Lung (tissue), 12 donors: ENCODE measurements around the gene HS6ST3. TPM values are rescaled to one million over a fixed set of nuclear protein-coding genes. Genes with fewer than 3 reads are reported as not detected.
"Not testable (repeated sequence)": the region's sequence is repeated elsewhere in the genome, so short reads cannot be mapped to it uniquely, and the experiment has no call there.

ENCODE experiments used
- ATAC-seq: fragments of 200-7000 bp; cut with Tn5 transposase; one replicate; pipeline ENCODE4 v1.9.1; 2020; ENCODE audit warnings: moderate number of reproducible peaks; ENCODE audit not compliant: insufficient read depth, low FRiP score
- DNase-seq, 3 donors: peaks; one replicate each; pipeline ENCODE4 v3.0.0-alpha.2; 2013 to 2017
- H3K27ac ChIP-seq, 2 donors: one replicate each; pipeline ENCODE4 v1.5.1; 2013; ENCODE audit warnings: mild to moderate bottlenecking in 2 of 2, moderate library complexity in 2 of 2, control low read depth in 1 of 2, inconsistent platforms in 1 of 2, low read depth in 1 of 2, low read length in 1 of 2
- H3K27me3 ChIP-seq, 3 donors: one replicate each; pipeline ENCODE4 v1.5.1; 2013; ENCODE audit warnings: low read length in 2 of 3; ENCODE audit not compliant: control insufficient read depth in 3 of 3, insufficient read depth in 3 of 3
- H3K36me3 ChIP-seq, 4 donors: one replicate each; pipeline ENCODE4 v1.5.1; 2013; ENCODE audit warnings: low read length in 4 of 4, mild to moderate bottlenecking in 1 of 4, moderate library complexity in 1 of 4; ENCODE audit not compliant: control insufficient read depth in 4 of 4, insufficient read depth in 4 of 4
- H3K4me1 ChIP-seq, 5 donors: one replicate each; pipeline ENCODE4 v1.5.1; 2013; ENCODE audit warnings: low read length in 5 of 5, mild to moderate bottlenecking in 2 of 5, moderate library complexity in 1 of 5; ENCODE audit not compliant: control insufficient read depth in 5 of 5, insufficient read depth in 5 of 5
- H3K4me3 ChIP-seq: one replicate; pipeline ENCODE4 v1.5.1; 2013; ENCODE audit warnings: mild to moderate bottlenecking, control low read depth, moderate library complexity
- H3K9ac ChIP-seq, 2 donors: one replicate each; pipeline ENCODE4 v1.5.1; 2013; ENCODE audit warnings: low read length in 2 of 2, control low read depth in 1 of 2; ENCODE audit not compliant: insufficient read depth in 1 of 2
- H3K9me3 ChIP-seq, 4 donors: one replicate each; pipeline ENCODE4 v1.5.1; 2013; ENCODE audit warnings: low read length in 3 of 4, mild to moderate bottlenecking in 1 of 4, moderate library complexity in 1 of 4; ENCODE audit not compliant: control insufficient read depth in 4 of 4, insufficient read depth in 3 of 4
- WGBS, 2 donors: extraction: QIAGEN DNeasy Blood & Tissue Kit; methylation state at CpG; one replicate each; pipeline ENCODE4 v1.1.7; 2013; 5-methylcytosine and 5-hydroxymethylcytosine counted together
- polyA plus RNA-seq, 2 donors: library from polyadenylated mRNA; stranded (reverse); fragments of 200-250 nt; gene quantifications; one replicate each; pipeline ENCODE4 v1.2.1, GENCODE V29; 2013
- total RNA-seq, 2 donors: library from RNA; depleted of rRNA in 1 of 2; stranded (reverse); fragments of >200 nt in 1 of 2; gene quantifications; one replicate each; pipeline ENCODE4 v1.2.1, GENCODE V29; 2014 to 2021
- TF ChIP-seq, protein P1 (sequence below): IDR thresholded peaks from 2 replicates; pipeline ENCODE4 v1.5.1; 2012; ENCODE audit warnings: mild to moderate bottlenecking; ENCODE audit errors: control extremely low read depth, extremely low read depth
- donor health status: control.
- donor health status: control.
- donor health status: Bipolar disorder and iron deficiency.
- donor health status: healthy.
- donor health status: DM: yes; HTN: yes; CAD: no.

Gene HS6ST3
- total and polyA plus RNA-seq, 4 donors: 0.01 to 0.17 (median 0.04) TPM

DNA sequence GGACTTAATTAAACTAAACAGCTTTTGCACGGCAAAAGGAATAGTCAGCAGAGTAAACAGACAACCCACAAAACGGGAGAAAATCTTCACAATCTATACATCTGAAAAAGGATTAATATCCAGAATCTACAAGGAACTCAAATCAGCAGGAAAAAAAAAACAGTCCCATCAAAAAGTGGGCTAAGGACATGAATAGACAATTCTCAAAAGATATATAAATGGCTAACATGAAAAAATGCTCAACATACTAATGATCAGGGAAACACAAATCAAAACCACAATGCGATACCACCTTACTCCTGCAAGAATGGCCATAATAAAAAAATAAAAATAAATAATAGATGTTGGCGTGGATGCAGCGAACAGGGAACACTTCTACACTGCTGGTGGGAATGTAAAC is 38.4 kb upstream of the HS6ST3 start:
- H3K36me3 ChIP-seq, H3K4me3 ChIP-seq, ATAC-seq, DNase-seq, H3K27me3 ChIP-seq, H3K4me1 ChIP-seq, H3K9ac ChIP-seq, H3K9me3 ChIP-seq, H3K27ac ChIP-seq: not testable (repeated sequence)
- 97 to 99% methylated on average over 5 of the region's 5 CpGs for WGBS, 2 donors

DNA sequence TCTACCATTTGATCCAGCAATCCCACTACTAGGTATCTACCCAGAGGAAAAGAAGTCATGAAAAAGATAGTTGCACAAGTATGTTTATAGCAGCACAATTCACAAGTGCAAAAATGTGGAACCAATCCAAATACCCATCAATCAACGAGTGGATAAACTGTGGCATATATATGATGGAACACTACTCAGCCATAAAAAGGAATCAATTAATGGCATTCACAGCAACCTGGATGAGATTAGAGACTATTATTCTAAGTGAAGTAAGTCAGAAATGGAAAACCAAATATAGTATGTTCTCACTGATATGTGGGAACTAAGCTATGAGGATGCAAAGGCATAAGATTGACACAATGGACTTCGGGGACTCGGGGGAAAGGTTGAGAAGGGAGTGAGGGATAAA is 38.0 kb upstream of the HS6ST3 start:
- not testable (repeated sequence) for H3K9me3 ChIP-seq, H3K27ac ChIP-seq, H3K27me3 ChIP-seq, H3K9ac ChIP-seq, H3K4me3 ChIP-seq, H3K36me3 ChIP-seq, H3K4me1 ChIP-seq, ATAC-seq
- WGBS, 2 donors: 92 to 93% methylated on average over 3 of the region's 3 CpGs
- peak in 1 of 3 donors; percentile 4 for DNase-seq

DNA sequence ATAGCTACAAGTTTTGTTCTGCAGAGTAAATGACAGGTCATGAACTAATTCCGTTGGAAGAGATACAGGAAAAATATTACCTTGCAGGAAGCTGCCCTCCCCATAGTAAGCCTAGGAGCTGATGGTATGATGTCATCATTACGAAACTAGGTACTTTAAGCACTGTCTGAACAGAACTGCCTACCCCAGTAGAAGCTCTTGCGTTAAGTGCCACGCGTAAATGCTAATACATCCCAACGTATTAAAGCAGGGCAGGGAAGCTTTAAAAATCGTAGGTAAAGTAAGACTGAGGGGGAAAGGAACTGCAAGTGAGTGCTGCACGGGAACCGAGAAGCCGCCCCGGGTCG is 37.3 kb upstream of the HS6ST3 start:
- WGBS, 2 donors: 1 to 2% methylated on average over 12 of the region's 12 CpGs
- TF ChIP-seq, protein P1, sequence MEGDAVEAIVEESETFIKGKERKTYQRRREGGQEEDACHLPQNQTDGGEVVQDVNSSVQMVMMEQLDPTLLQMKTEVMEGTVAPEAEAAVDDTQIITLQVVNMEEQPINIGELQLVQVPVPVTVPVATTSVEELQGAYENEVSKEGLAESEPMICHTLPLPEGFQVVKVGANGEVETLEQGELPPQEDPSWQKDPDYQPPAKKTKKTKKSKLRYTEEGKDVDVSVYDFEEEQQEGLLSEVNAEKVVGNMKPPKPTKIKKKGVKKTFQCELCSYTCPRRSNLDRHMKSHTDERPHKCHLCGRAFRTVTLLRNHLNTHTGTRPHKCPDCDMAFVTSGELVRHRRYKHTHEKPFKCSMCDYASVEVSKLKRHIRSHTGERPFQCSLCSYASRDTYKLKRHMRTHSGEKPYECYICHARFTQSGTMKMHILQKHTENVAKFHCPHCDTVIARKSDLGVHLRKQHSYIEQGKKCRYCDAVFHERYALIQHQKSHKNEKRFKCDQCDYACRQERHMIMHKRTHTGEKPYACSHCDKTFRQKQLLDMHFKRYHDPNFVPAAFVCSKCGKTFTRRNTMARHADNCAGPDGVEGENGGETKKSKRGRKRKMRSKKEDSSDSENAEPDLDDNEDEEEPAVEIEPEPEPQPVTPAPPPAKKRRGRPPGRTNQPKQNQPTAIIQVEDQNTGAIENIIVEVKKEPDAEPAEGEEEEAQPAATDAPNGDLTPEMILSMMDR: no peak
- H3K4me3 ChIP-seq: peak overlapping the region; percentile 93
- peak overlapping the region; percentile 69 to 88 for H3K27ac ChIP-seq
- H3K36me3 ChIP-seq: peaks cover 0 to 4% (median 0%) of the 10 kb centered on the region in 4 donors
- H3K4me1 ChIP-seq: peaks cover 0 to 3% (median 0%) of the 10 kb centered on the region in 5 donors
- H3K9me3 ChIP-seq: no peaks in the 10 kb centered on the region
- H3K27me3 ChIP-seq: peaks cover 0 to 2% (median 0%) of the 10 kb centered on the region in 3 donors
- ATAC-seq (peak; percentile 36), DNase-seq (peak in 2 of 3 donors; percentile 39 to 60)
- H3K9ac ChIP-seq: peak overlapping the region; percentile 69 to 84

DNA sequence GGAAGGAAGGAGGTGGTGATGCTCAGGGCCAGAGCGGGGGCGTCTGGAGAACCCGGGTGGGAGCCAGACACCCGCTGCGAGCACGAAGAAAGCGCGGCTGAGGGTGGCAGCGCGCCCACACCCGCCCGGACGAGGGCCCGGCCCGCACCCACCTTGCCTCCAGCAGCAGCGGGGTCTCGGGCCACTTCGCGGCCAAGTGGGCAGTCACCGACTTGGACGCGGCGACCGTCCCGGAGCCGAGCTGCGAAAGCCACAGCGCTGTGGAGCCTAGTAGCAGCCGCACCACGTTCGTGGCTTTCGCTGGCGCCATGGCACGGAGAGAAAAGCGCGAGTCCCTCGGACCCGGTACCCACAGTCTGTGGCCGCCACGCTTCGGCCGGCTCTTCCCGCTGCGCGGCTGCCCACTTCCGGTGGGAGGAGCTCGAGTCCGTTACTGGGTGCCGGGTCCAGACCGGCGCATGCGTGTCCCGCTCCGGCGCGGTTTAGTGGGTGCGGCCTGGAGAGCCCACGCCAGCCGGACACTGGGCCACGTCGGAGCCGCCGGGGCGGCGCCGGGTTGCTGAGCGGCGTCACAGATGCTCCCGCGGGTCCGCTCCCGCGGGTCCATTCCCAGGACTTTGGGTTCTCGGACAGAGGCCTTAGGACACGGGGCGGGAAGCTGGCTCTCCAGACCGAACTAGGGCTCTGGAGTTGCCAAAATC is 36.8 kb upstream of the HS6ST3 start, which contains the start of gene UGGT2:
TSS of gene UGGT2 (minus strand) at position 399 of the 701 bp plus-strand sequence. CDS start at position 310, 89 bp downstream.
- Histone ChIP-seq H3K36me3 (peaks cover 0 to 4% (median 0%) of the 10 kb centered on the region in 4 donors), H3K4me3 (peak within 1 kb of the TSS; percentile 93), H3K4me1 (peaks cover 0 to 3% (median 0%) of the 10 kb centered on the region in 5 donors), H3K27ac (peak within 1 kb of the TSS; percentile 69 to 88), H3K9ac (peak within 1 kb of the TSS; percentile 84 to 85), H3K9me3 (no peaks in the 10 kb centered on the region), H3K27me3 (peaks cover 0 to 2% (median 0%) of the 10 kb centered on the region in 3 donors)
- peak; percentile 100 for ATAC-seq
- WGBS, 2 donors: 1% methylated on average over 74 to 77 of the region's 77 CpGs
- TF ChIP-seq, protein P1: no peak
- peak; percentile 95 to 97 (median 95) for DNase-seq
